H1 (cell line): ENCODE measurements around the gene MTPN. TPM values are rescaled to one million over a fixed set of nuclear protein-coding genes. Genes with fewer than 3 reads are reported as not detected.

ENCODE experiments used
- CBX5 ChIP-seq: fragments of 300-800, 300-1000 bp; sonication (generic); IDR thresholded peaks from 2 replicates; pipeline ENCODE4 v1.7.1; 2016; ENCODE audit warnings: antibody characterized with exemption, low read length, low read depth
- CREB1 ChIP-seq: IDR thresholded peaks from 2 replicates; pipeline ENCODE4 v1.6.1; 2012; ENCODE audit warnings: inconsistent platforms
- RBBP5 ChIP-seq: IDR thresholded peaks from 2 replicates; pipeline ENCODE4 v1.7.1; 2012; ENCODE audit warnings: low read depth, mild to moderate bottlenecking, inconsistent platforms, low read length, moderate library complexity, borderline replicate concordance
- TAF1 ChIP-seq: IDR thresholded peaks from 2 replicates; pipeline ENCODE4 v1.6.1; 2011; ENCODE audit warnings: mild to moderate bottlenecking, low read depth, low read length
- TBP ChIP-seq: IDR thresholded peaks from 2 replicates; pipeline ENCODE4 v1.6.1; 2011; ENCODE audit warnings: low read depth, low read length, improper control_type of control experiment
- polyA plus RNA-seq, 7 experiments: library from polyadenylated mRNA; depleted of rRNA in 3 of 7; stranded (reverse) in 5 of 7; unstranded in 2 of 7; fragments of >200 nt in 5 of 7; fragments of 200-250 nt in 2 of 7; gene quantifications; 1 replicate in 5 of 7; 2 replicates in 1 of 7; 4 replicates in 1 of 7; pipeline versions ENCODE4 v1.2.1 to v1.2.3, GENCODE V29; 2011 to 2013; ENCODE audit warnings: missing spikeins in 2 of 7, mixed read lengths in 2 of 7
- total RNA-seq: library from RNA; stranded (reverse); fragmentation: NEBNext Ultra II Directional; extraction: Animal tissue kit (Norgen Biotek cat#: 25700); gene quantifications from 2 replicates; pipeline ENCODE4 v1.2.1, GENCODE V29; 2021

The MTPN gene
- total and polyA plus RNA-seq, 2 of the 8 experiments (the other 6 are each of a cell fraction or from before 2014, with no cell fraction given): 33.0 to 101 TPM

- TF ChIP-seq CREB1 (no peak), TAF1 (no peak), TBP (no peak), RBBP5 (no peak), CBX5 (no peak)
- TF ChIP-seq, all 59 proteins: peak for 0
Measured at GRCh38 chr7:135913404-135913803, 63.8 kb downstream of the MTPN start (continued).
